Keratinocyte (primary cell): Measurements from ENCODE around the gene DHDH. TPM values are rescaled to one million over a fixed set of nuclear protein-coding genes. Genes with fewer than 3 reads are reported as not detected.

Source experiments
- DNase-seq: peaks from one replicate; pipeline ENCODE4 v3.0.0-alpha.2; 2011; ENCODE audit warnings: low read depth, missing footprints, low spot score
- FAIRE-seq: peaks from 2 replicates; lab custom pipeline; 2011; peaks lifted over from hg19 to GRCh38; lab: Jason Lieb, UNC
- H2AFZ ChIP-seq: 2 replicates; pipeline ENCODE4 v1.6.0; 2012; ENCODE audit warnings: low read length, control low read depth, inconsistent platforms; ENCODE audit not compliant: control insufficient read depth
- H3K27ac ChIP-seq: 2 replicates; pipeline ENCODE4 v1.5.1; 2011; ENCODE audit warnings: low read length; ENCODE audit not compliant: control insufficient read depth, insufficient read depth
- H3K27me3 ChIP-seq: 3 replicates; pipeline ENCODE4 v1.6.0; 2011; ENCODE audit warnings: low read length; ENCODE audit not compliant: control insufficient read depth, insufficient read depth; ENCODE audit errors: extremely low read depth
- H3K36me3 ChIP-seq, 2 experiments: 2 replicates in 1 of 2; 3 replicates in 1 of 2; pipeline ENCODE4 v1.5.1; 2011; ENCODE audit warnings: low read length in 2 of 2, mild to moderate bottlenecking in 1 of 2; ENCODE audit not compliant: control insufficient read depth in 2 of 2, insufficient read depth in 2 of 2; ENCODE audit errors: extremely low read depth in 1 of 2
- H3K4me1 ChIP-seq: 3 replicates; pipeline ENCODE4 v1.5.1; 2011; ENCODE audit warnings: low read length; ENCODE audit not compliant: control insufficient read depth, insufficient read depth; ENCODE audit errors: extremely low read depth
- H3K4me2 ChIP-seq: 3 replicates; pipeline ENCODE4 v1.6.0; 2011; ENCODE audit warnings: low read depth, low read length; ENCODE audit not compliant: control insufficient read depth, insufficient read depth; ENCODE audit errors: extremely low read depth
- H3K4me3 ChIP-seq, 3 experiments: fragments of 200-600 bp in 1 of 3; sonication (generic) in 1 of 3; 2 replicates in 2 of 3; 3 replicates in 1 of 3; pipeline ENCODE4 v1.5.1; 2011 to 2016; ENCODE audit warnings: low read length in 3 of 3, mild to moderate bottlenecking in 3 of 3, control low read depth in 2 of 3, inconsistent platforms in 1 of 3, low read depth in 1 of 3, mixed read lengths in 1 of 3, mixed run types in 1 of 3, moderate library complexity in 1 of 3; ENCODE audit not compliant: control insufficient read depth in 2 of 3, insufficient read depth in 2 of 3; ENCODE audit errors: extremely low read depth in 1 of 3
- H3K79me2 ChIP-seq: 2 replicates; pipeline ENCODE4 v1.6.0; 2012; ENCODE audit warnings: low read length; ENCODE audit not compliant: control insufficient read depth, insufficient read depth
- H3K9ac ChIP-seq: 3 replicates; pipeline ENCODE4 v1.6.0; 2011; ENCODE audit warnings: low read length; ENCODE audit not compliant: control insufficient read depth, insufficient read depth; ENCODE audit errors: extremely low read depth
- H3K9me1 ChIP-seq: 3 replicates; pipeline ENCODE4 v1.6.0; 2011; ENCODE audit warnings: low read length; ENCODE audit not compliant: control insufficient read depth, insufficient read depth; ENCODE audit errors: extremely low read depth
- H3K9me3 ChIP-seq: 2 replicates; pipeline ENCODE4 v1.5.1; 2012; ENCODE audit warnings: low read depth, low read length; ENCODE audit not compliant: control insufficient read depth
- H4K20me1 ChIP-seq: 3 replicates; pipeline ENCODE4 v1.6.0; 2011; ENCODE audit warnings: low read length; ENCODE audit not compliant: control insufficient read depth, insufficient read depth; ENCODE audit errors: extremely low read depth
- EZH2 ChIP-seq: IDR thresholded peaks from one replicate; pipeline ENCODE4 v1.6.1; 2012; ENCODE audit warnings: inconsistent platforms, mild to moderate bottlenecking, low read length, moderate library complexity
- dilution Hi-C: fragments of 300-500 bp; cut with MboI; formaldehyde crosslinking; loops from one replicate; pipeline ENCODE4 v1.7.0; 2020; ENCODE audit warnings: low sequenced_read_pairs; ENCODE audit not compliant: extremely low pct_ligation_motif_present
- polyA plus RNA-seq, 5 experiments: library from polyadenylated mRNA; depleted of rRNA in 3 of 5; stranded (reverse) in 3 of 5; stranded (forward) in 1 of 5; unstranded in 1 of 5; fragments of >200 nt; gene quantifications; 1 replicate in 1 of 5; 2 replicates in 3 of 5; 3 replicates in 1 of 5; pipeline versions ENCODE4 v1.2.1 to v1.2.3, GENCODE V29; 2011 to 2012; ENCODE audit warnings: missing spikeins in 2 of 5, low read depth in 1 of 5, low replicate concordance in 1 of 5
- TF ChIP-seq, protein P1 (sequence below), 3 experiments: IDR thresholded peaks in 1 of 3; conservative IDR thresholded peaks in 1 of 3; optimal IDR thresholded peaks in 1 of 3; 2 replicates in 2 of 3; 3 replicates in 1 of 3; pipeline versions ENCODE3 to v1.5.1; 2011; ENCODE audit warnings: low read length in 3 of 3, mild to moderate bottlenecking in 3 of 3, moderate library complexity in 2 of 3, control low read depth in 1 of 3, inconsistent platforms in 1 of 3; ENCODE audit not compliant: insufficient read depth in 2 of 3; ENCODE audit errors: extremely low read depth in 1 of 3

DHDH gene
- polyA plus RNA-seq, 1 donor (not counting 4 experiments of a cell fraction or from before 2014, with no cell fraction given), result 0.45 TPM

GRCh38 chr19:48945415-48945814 lies 11.9 kb downstream of the DHDH start:
- Histone ChIP-seq H3K4me3 (no peak overlapping the region), H3K79me2 (no peaks in the 10 kb centered on the region), H3K27ac (no peak overlapping the region), H3K4me2 (no peak overlapping the region), H3K4me1 (no peaks in the 10 kb centered on the region), H3K27me3 (no peaks in the 10 kb centered on the region), H3K9me3 (no peaks in the 10 kb centered on the region), H4K20me1 (no peaks in the 10 kb centered on the region), H3K9me1 (no peaks in the 10 kb centered on the region), H3K9ac (no peak overlapping the region), H2AFZ (no peak overlapping the region), H3K36me3 (no peaks in the 10 kb centered on the region)
- TF ChIP-seq, protein P1, sequence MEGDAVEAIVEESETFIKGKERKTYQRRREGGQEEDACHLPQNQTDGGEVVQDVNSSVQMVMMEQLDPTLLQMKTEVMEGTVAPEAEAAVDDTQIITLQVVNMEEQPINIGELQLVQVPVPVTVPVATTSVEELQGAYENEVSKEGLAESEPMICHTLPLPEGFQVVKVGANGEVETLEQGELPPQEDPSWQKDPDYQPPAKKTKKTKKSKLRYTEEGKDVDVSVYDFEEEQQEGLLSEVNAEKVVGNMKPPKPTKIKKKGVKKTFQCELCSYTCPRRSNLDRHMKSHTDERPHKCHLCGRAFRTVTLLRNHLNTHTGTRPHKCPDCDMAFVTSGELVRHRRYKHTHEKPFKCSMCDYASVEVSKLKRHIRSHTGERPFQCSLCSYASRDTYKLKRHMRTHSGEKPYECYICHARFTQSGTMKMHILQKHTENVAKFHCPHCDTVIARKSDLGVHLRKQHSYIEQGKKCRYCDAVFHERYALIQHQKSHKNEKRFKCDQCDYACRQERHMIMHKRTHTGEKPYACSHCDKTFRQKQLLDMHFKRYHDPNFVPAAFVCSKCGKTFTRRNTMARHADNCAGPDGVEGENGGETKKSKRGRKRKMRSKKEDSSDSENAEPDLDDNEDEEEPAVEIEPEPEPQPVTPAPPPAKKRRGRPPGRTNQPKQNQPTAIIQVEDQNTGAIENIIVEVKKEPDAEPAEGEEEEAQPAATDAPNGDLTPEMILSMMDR (optimal IDR thresholded peaks at IDR 0.05 in 1 of 3, IDR thresholded peaks at IDR 0.05 in 1 of 3, conservative IDR thresholded peaks at IDR 0.05 in 1 of 3; ENCODE audit: extremely low read depth in 1 of 3, insufficient read depth in 2 of 3, low read length in 3 of 3), result no peak
- no peak for TF ChIP-seq EZH2
- dilution Hi-C loops, result no loop called here
- FAIRE-seq (no peak), DNase-seq (no peak)

DNA sequence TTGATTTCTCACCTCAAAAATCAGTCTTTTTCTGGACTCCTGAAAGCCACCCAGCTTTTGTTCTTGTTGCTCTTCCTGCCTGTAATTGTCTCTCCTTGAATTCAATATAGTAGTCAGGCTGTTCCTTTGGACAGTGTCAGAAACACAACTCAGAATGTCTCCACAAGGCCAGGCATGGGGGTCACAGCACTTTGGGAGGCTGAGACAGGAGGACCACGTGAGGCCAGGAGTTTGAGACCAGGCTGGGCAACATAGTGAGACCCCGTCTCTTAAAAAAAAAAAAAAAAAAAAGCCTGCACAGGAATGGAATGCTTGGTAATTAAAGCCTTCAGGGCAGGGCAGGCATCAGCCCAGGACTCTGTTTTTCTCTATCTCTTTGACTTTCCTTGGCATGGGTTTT lies 12.3 kb downstream of the DHDH start:
- no peaks in the 10 kb centered on the region for H3K9me3 ChIP-seq
- no peaks in the 10 kb centered on the region for H3K4me1 ChIP-seq
- no peaks in the 10 kb centered on the region for H4K20me1 ChIP-seq
- dilution Hi-C loops, result no loop called here
- FAIRE-seq, result no peak
- H3K4me3 ChIP-seq, result no peak overlapping the region
- no peak overlapping the region for H3K4me2 ChIP-seq
- no peaks in the 10 kb centered on the region for H3K79me2 ChIP-seq
- TF ChIP-seq EZH2, result no peak
- TF ChIP-seq, protein P1 (optimal IDR thresholded peaks at IDR 0.05 in 1 of 3, IDR thresholded peaks at IDR 0.05 in 1 of 3, conservative IDR thresholded peaks at IDR 0.05 in 1 of 3; ENCODE audit: extremely low read depth in 1 of 3, insufficient read depth in 2 of 3, low read length in 3 of 3), result no peak
- no peaks in the 10 kb centered on the region for H3K9me1 ChIP-seq
- H3K27ac ChIP-seq, result no peak overlapping the region
- H3K36me3 ChIP-seq, result no peaks in the 10 kb centered on the region
- no peaks in the 10 kb centered on the region for H3K27me3 ChIP-seq
- no peak for DNase-seq
- no peak overlapping the region for H2AFZ ChIP-seq
- no peak overlapping the region for H3K9ac ChIP-seq
